ENCODE results near the gene NEDD1.

The NEDD1 gene

DNA sequence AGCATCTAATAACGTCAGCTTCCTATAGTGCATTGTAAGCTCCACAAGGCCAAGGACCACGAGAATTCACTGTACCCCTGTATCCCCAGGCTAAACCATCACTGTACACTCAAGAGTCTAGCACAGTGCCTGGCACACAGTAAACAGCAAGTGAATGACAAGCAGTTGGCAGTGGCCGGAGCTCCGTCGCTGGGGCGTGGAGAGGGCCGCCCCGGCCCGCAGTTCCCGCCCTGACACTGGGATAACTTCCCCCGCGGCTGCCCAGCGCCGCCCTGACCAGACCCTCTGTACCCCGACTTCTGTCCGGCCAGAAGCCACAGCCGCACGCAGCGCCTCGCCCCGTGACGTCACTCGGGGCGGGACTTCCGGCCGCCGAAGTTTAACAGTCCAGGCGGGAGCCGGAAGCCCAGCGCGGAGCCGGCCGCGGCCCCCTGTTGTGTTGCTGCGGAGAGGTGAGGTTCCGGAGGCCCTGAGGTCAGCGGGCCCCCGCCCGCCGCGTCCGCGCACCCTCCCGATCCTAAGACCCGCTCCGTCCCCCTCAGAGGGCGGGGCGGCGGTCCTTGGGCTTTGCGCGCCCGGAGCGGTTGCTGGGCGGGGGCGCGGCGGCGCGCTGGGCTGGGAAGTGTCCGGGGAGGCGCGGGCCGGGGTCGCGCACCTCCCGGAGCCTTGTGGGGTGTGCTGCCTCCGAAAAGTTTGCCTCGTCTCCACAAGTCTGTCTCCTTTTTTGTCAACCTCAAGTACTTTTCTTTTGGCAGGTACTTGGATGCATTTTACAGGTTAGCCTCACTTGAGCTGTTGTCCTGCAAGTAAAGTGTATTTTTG is at the start of gene NEDD1:
Gene NEDD1 (plus strand): TSS at position 409 of the 822 bp plus-strand sequence. CDS start 2,503 bp downstream, outside the sequence.
- DNase-seq: peak; percentile 60

GRCh38 chr12:96858162-96858561 is 48.9 kb upstream of the NEDD1 start:
- no peak for DNase-seq

DNA sequence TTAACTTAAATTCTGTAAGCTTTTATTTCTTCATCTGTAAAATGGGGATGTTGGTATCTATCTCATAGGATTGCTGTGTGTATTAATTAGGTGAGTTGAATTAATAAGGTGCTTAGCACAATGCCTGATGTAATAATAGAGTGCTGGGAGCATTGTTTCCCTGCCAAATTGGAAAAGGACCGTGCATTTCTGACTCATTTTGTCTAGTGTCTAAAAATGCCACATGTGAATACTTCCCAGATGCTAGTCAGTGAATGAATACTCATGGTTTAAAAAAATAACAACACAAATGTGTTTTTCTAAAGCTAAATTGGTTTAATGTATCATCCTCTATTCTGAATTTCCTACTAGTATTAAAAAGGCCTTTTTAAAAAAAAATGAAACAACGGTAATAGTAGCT is 45.4 kb upstream of the NEDD1 start:
- no peak for DNase-seq

DNA sequence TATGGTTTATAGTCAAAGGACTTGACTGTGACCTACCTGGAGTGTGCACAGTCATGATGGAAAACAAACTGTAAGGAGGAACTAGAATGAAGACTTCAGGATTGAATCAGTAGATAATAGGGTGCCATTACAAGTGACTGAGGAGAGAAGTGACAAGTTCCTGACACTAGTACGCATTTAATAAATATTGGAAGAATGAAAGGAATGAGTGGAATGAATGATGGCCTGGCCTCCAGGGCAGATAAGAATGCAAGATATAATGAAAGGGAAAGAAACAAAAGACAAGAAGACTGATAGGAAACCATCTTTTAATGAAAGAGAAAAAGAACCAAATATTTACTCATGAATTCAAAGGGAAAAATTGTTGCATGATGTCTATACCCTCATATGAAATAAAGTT is 44.7 kb upstream of the NEDD1 start:
- no peak for DNase-seq

GRCh38 chr12:96864335-96864734 is 42.7 kb upstream of the NEDD1 start:
- DNase-seq: no peak

- no peak for DNase-seq
Observed at GRCh38 chr12:96866801-96867590, 40.1 kb upstream of the NEDD1 start.

- no peak for DNase-seq
Observed at GRCh38 chr12:96870946-96871345, 36.1 kb upstream of the NEDD1 start.

- DNase-seq: no peak
Observed at GRCh38 chr12:96872961-96873360, 34.1 kb upstream of the NEDD1 start.

GRCh38 chr12:96874211-96874610 is 32.8 kb upstream of the NEDD1 start:
- DNase-seq: no peak

DNA sequence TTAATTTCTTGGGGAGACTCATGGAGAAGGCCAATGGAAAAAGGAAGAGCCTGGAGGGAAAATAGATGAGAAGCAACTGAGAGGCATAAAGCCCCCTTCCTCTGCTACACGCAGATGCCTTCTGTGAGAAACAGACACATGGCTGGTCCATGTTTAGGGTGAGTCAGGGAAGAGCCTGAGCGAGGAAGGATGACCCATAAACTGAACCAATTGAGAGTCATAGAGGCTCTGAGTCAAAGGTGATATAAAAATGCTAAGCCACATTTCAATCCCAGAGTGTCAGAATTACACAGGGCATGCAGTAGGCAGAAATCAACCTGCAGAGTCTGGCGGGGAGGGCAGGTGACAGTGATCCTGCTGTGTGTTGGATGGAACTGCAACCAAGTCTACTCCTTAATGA is 30.1 kb upstream of the NEDD1 start:
- DNase-seq: no peak

DNA sequence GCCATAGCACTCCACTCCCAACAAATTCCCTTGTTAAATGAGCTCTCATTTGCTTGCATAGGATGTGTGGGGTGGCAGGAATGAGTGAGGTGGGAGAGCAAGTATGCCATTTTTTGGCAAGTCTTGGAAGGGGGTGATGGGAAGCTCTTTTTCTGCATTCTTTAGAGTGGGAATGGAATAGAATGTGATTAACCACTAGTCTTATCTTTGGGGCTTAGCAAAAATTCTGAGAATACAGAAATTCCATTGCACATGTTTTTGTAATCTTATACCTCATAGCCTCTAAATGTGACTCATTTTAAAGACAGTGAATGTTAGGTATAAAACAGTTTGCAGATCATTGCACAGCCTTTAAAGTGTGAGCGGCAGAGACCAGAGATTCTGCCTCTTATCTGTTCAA is 28.4 kb upstream of the NEDD1 start:
- DNase-seq: no peak

GRCh38 chr12:96879301-96879700 is 27.8 kb upstream of the NEDD1 start:
- DNase-seq: no peak

DNA sequence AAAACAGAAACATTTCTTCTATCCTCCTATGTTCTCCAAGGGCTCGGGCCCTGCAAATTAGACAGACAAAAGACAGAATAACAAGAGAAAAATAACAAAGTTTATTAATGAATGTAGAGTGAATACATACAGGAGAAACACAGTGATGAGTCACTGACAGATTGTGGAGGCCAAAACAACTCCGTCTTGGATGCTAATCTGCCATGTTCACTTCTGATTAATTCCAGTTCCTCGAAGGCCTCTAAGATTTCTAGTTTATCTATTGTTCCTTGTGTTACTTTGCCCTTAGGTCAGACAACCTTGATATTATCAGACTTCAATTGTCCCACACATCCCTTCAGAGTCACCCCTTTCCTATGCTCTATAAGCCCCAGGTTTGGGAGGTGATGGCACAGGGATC is 26.8 kb upstream of the NEDD1 start:
- DNase-seq: no peak

DNA sequence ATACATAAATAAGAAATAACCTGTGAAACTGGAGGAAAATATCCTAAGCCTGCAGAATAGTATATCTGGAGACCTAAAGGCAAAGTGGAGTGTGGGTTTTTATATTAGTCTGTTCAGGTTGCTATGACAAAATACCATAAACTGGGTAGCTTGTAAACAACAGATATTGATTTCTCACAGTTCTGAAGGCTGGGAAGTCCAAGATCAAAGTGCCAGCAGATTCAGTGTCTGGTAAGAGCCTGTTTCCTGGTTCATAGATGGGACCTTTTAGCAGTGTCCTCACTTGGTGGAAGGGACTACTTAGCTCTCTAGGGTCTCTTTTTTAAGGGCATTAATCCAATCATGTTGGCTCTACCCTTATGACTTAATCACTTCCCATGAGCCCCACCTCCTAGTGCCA is 25.4 kb upstream of the NEDD1 start:
- no peak for DNase-seq

- DNase-seq: no peak
Observed at GRCh38 chr12:96882862-96883261, 24.2 kb upstream of the NEDD1 start.

DNA sequence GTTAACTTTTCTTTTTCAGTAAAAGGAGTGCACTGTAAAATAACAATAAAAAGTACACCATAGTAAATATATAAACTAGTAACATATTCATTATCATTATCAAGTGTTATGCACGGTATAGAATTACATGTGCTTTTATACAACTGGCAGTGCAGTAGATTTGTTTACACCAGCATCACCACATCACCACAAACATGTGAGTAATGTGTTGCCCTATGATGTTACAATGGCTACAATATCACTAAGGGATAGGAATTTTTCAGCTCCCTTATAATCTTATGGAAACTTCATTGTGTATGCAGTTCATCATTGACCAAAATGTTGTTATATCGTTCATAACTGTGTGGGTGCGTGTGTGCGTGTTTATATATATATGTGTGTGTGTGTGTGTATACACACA is 23.5 kb upstream of the NEDD1 start:
- no peak for DNase-seq

- DNase-seq: no peak
Observed at GRCh38 chr12:96886998-96887677, 19.9 kb upstream of the NEDD1 start.

DNA sequence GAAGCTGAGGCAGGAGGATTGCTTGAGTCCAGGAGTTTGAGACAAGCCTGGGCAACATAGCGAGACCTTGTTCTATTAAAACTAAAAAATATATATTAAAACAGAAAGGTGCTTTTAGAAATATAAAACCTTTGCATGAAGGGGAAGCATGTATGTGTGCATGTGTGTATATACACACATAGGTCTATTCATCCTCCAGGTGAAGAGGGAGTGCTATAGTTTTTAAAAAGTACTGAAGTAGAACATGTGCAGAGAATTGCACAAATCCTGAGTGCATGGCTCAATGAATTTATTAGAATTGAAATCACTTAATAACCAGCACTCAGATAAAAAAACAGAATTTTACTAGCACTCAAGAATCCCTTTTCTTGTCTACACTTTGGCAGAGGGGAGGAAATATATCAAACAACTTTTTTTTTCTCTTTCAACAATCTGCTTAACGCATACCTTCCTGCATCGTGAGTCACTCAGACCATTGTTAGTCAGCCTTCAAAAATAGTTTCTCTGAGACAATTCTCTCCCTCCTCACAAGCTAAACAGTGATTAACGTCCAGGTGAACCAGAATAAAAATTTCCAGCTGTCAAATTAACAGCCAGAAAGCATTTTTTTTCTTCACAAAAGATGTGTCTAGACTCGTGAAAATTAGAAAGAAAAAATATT is 17.7 kb upstream of the NEDD1 start:
- no peak for DNase-seq

DNA sequence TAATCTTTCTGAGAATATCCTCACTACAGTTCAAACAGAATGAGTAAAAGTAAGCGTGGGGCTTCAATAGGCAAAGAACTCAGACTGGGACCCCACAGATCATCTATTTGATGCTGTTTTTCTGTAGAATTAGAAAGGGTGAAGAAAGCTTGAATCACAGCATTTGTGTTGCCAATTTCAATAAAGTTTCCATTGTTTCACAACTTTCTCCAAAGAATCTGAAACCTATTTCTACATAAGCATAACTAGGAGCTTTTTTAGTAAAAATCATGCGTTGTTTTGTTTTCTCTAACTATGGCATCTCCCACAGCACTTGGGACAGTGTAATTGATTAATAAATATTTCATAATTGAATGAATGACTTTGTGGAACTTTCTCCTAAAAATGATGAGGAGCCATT is 16.7 kb upstream of the NEDD1 start:
- no peak for DNase-seq

- no peak for DNase-seq
Observed at GRCh38 chr12:96892104-96892503, 15.0 kb upstream of the NEDD1 start.

GRCh38 chr12:96897421-96897820 is 9.6 kb upstream of the NEDD1 start:
- no peak for DNase-seq

DNA sequence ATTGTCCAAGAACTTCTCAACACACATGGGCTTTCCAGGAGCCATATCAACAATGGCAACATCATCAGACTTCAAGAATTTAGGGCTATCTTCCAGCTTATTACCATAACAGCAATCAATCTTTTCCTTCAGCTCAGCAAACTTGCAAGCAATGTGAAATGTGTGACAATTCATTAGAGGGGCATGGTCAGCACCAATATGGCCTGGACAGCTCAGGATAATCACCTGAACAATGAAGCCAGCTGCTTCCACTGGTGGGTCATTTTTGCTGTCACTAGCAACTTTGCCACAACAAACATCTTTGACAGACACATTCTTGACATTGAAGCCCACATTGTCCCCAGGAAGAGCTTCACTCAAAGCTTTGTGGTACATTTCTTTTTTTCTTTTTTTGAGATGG is 5.9 kb upstream of the NEDD1 start:
- DNase-seq: no peak

- no peak for DNase-seq
Observed at GRCh38 chr12:96902076-96902475, 5.0 kb upstream of the NEDD1 start.

All from NCI-H2171 (cell line).